ENCODE measurements around the gene NUP85.
"Not testable (repeated sequence)": the region's sequence is repeated elsewhere in the genome, so short reads cannot be mapped to it uniquely, and the experiment has no call there.

The NUP85 gene

DNA sequence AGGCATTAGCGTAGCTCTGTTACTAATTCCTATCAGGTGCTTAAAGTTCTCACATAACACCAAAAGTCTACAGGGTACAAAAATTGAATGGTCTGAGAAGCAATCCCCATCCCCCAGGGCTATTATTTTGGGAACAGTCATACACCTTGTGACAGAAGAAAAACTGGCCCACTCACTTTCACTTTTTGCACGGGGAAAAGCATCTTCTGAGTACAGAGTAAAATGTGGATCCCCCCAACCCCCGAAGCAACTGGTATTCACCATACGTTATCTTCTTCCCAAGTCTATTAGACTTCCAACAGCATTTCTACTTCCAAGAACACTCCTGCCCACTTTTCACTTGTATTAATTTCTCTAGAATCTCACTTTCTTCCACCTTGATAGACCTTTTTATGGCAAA lies 44.1 kb downstream of the NUP85 start:
- WGBS, result 96% methylated on average over 4 of the region's 4 CpGs
- H2BK12ac ChIP-seq (ENCODE audit: low read length in 2 of 2), result no peak overlapping the region

DNA sequence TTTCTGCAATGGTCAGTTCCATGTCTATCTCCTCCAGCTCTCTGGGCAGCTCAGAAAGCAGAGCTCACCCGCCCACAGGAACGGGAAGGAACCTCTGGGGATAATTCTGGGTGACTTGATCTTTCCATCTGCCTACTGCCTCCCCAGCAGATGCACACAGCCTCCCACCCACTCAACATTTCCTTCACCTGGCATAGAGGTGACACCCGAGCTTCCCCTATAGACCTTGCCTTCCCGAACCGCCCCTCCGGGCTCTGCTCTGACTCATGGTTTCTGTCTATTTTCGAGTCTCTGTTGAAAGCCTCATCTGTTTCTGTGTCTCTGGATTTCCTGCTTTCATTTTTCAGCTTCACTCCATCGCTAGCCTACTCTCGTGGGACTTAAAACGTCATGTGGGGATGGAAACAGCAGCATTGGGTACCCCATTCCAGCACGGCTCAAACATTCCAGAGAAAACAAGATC lies 44.6 kb downstream of the NUP85 start:
- no peak overlapping the region for H2AK5ac ChIP-seq (ENCODE audit: low read length, severe bottlenecking)
- H3K14ac ChIP-seq (ENCODE audit: low read length in 2 of 2), result no peak overlapping the region
- H2BK120ac ChIP-seq (ENCODE audit: low read depth, low read length), result no peak overlapping the region
- H3K23ac ChIP-seq (ENCODE audit: low read length in 2 of 2), result no peak overlapping the region
- H3K18ac ChIP-seq (ENCODE audit: low read depth in 1 of 2, low read length in 2 of 2), result no peak overlapping the region
- H2BK15ac ChIP-seq (ENCODE audit: low read depth, poor library complexity, severe bottlenecking), result no peak overlapping the region
- no peak overlapping the region for H4K8ac ChIP-seq (ENCODE audit: low read length)
- no peaks in the 10 kb centered on the region for H3K27me3 ChIP-seq (ENCODE audit: control insufficient read depth in 1 of 2, insufficient read depth in 1 of 2, low read length in 2 of 2)
- no peak overlapping the region for H2BK12ac ChIP-seq (ENCODE audit: low read length in 2 of 2)
- H3K27ac ChIP-seq (ENCODE audit: low read length, poor library complexity, severe bottlenecking), result no peak overlapping the region
- peaks cover 33% of the 10 kb centered on the region for H3K79me1 ChIP-seq (replicated peaks; ENCODE audit: low read length, poor library complexity, severe bottlenecking)
- no peak overlapping the region for H2BK5ac ChIP-seq (ENCODE audit: low read depth, low read length, poor library complexity, severe bottlenecking)
- peak overlapping the region in 1 of 2 experiments; percentile 72 for H3K4me3 ChIP-seq (ENCODE audit: insufficient read depth in 1 of 2, low read depth in 1 of 2, low read length in 2 of 2)
- H3K4me1 ChIP-seq (ENCODE audit: control insufficient read depth, insufficient read depth, low read depth, low read length), result peaks cover 7% of the 10 kb centered on the region
- peak; percentile 57 for DNase-seq
- WGBS, result 79% methylated on average over 11 of the region's 11 CpGs
- no peak overlapping the region for H3K4ac ChIP-seq (ENCODE audit: low read depth in 1 of 2, low read length in 2 of 2)
- H2AFZ ChIP-seq (ENCODE audit: low read depth, low read length), result no peak overlapping the region
- peak overlapping the region; percentile 50 for H3K9ac ChIP-seq (ENCODE audit: low read length)
- peaks cover 15 to 22% of the 10 kb centered on the region in 2 experiments for H3K36me3 ChIP-seq (ENCODE audit: control insufficient read depth in 1 of 2, insufficient read depth in 2 of 2, low read depth in 1 of 2, low read length in 2 of 2)
- H3K9me3 ChIP-seq (ENCODE audit: control insufficient read depth, low read length), result no peaks in the 10 kb centered on the region
- H3K4me2 ChIP-seq (ENCODE audit: low read length, poor library complexity, severe bottlenecking), result no peak overlapping the region
- H4K91ac ChIP-seq (ENCODE audit: low read length), result no peak overlapping the region

More for the DNA sequence above, 44.1 kb downstream of the NUP85 start:
- DNase-seq, result no peak
- Histone ChIP-seq H3K4ac (ENCODE audit: low read depth in 1 of 2, low read length in 2 of 2) (no peak overlapping the region), H2BK120ac (ENCODE audit: low read depth, low read length) (no peak overlapping the region), H3K79me1 (replicated peaks; ENCODE audit: low read length, poor library complexity, severe bottlenecking) (peaks cover 37% of the 10 kb centered on the region), H3K27me3 (ENCODE audit: control insufficient read depth in 1 of 2, insufficient read depth in 1 of 2, low read length in 2 of 2) (no peaks in the 10 kb centered on the region), H3K4me1 (ENCODE audit: control insufficient read depth, insufficient read depth, low read depth, low read length) (peaks cover 7% of the 10 kb centered on the region), H2BK15ac (ENCODE audit: low read depth, poor library complexity, severe bottlenecking) (no peak overlapping the region), H2BK5ac (ENCODE audit: low read depth, low read length, poor library complexity, severe bottlenecking) (no peak overlapping the region), H3K27ac (ENCODE audit: low read length, poor library complexity, severe bottlenecking) (no peak overlapping the region), H3K18ac (ENCODE audit: low read depth in 1 of 2, low read length in 2 of 2) (no peak overlapping the region), H2AK5ac (ENCODE audit: low read length, severe bottlenecking) (no peak overlapping the region), H3K9ac (ENCODE audit: low read length) (peak overlapping the region; percentile 50), H3K4me2 (ENCODE audit: low read length, poor library complexity, severe bottlenecking) (no peak overlapping the region), H4K8ac (ENCODE audit: low read length) (no peak overlapping the region), H3K36me3 (ENCODE audit: control insufficient read depth in 1 of 2, insufficient read depth in 2 of 2, low read depth in 1 of 2, low read length in 2 of 2) (peaks cover 20 to 27% of the 10 kb centered on the region in 2 experiments), H2AFZ (ENCODE audit: low read depth, low read length) (no peak overlapping the region), H3K4me3 (ENCODE audit: insufficient read depth in 1 of 2, low read depth in 1 of 2, low read length in 2 of 2) (peak overlapping the region in 1 of 2 experiments; percentile 72), H3K14ac (ENCODE audit: low read length in 2 of 2) (no peak overlapping the region), H3K23ac (ENCODE audit: low read length in 2 of 2) (no peak overlapping the region), H3K9me3 (ENCODE audit: control insufficient read depth, low read length) (no peaks in the 10 kb centered on the region), H4K91ac (ENCODE audit: low read length) (no peak overlapping the region)

DNA sequence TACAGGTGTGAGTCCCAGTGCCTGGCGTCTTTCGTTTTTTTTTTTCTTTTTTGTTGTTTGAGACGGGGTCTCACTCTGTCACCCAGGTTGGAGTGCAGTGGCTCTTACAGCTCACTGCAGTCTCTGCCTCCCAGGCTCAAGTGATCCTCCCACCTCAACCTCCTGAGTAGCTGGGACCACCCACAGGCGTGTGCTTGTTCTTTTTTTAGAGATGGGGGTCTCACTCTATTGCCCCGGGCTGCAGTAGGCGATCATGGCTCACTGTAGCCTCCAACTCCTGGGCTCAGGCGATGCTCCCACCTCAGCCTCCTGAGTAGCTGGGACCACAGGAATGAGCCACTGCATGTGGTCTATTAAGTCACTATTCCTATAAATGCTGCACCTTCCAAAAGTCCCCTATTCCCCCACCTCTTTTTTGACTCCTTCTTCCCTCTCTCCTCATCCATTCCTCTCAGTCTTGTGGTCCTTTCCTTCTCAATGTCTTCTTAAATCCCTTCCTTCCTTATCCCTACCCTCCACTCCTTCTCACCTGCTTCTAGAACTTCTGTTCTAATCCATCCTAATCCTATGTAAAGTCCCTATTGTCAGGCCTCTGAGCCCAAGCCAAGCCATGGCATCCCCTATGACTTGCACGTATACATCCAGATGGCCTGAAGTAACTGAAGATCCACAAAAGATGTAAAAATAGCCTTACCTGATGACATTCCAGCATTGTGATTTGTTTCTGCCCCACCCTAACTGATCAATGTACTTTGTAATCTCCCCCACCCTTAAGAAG lies 46.7 kb downstream of the NUP85 start:
- H3K36me3 ChIP-seq (ENCODE audit: control insufficient read depth in 1 of 2, insufficient read depth in 2 of 2, low read depth in 1 of 2, low read length in 2 of 2), result peaks cover 0 to 6% of the 10 kb centered on the region in 2 experiments
- no peak overlapping the region for H4K8ac ChIP-seq (ENCODE audit: low read length)
- H3K4me3 ChIP-seq (ENCODE audit: insufficient read depth in 1 of 2, low read depth in 1 of 2, low read length in 2 of 2), result no peak overlapping the region
- H2BK12ac ChIP-seq (ENCODE audit: low read length in 2 of 2), result no peak overlapping the region
- WGBS, result 98% methylated on average over 8 of the region's 8 CpGs
- H3K14ac ChIP-seq (ENCODE audit: low read length in 2 of 2), result no peak overlapping the region
- H3K18ac ChIP-seq (ENCODE audit: low read depth in 1 of 2, low read length in 2 of 2), result no peak overlapping the region
- peaks cover 19% of the 10 kb centered on the region for H3K79me1 ChIP-seq (replicated peaks; ENCODE audit: low read length, poor library complexity, severe bottlenecking)
- H2BK15ac ChIP-seq (ENCODE audit: low read depth, poor library complexity, severe bottlenecking), result no peak overlapping the region
- no peak overlapping the region for H2AFZ ChIP-seq (ENCODE audit: low read depth, low read length)
- H3K9me3 ChIP-seq (ENCODE audit: control insufficient read depth, low read length), result no peaks in the 10 kb centered on the region
- H3K4me1 ChIP-seq (ENCODE audit: control insufficient read depth, insufficient read depth, low read depth, low read length), result peaks cover 7% of the 10 kb centered on the region
- no peak overlapping the region for H2BK120ac ChIP-seq (ENCODE audit: low read depth, low read length)
- no peak overlapping the region for H3K4ac ChIP-seq (ENCODE audit: low read depth in 1 of 2, low read length in 2 of 2)
- no peak overlapping the region for H2AK5ac ChIP-seq (ENCODE audit: low read length, severe bottlenecking)
- H3K4me2 ChIP-seq (ENCODE audit: low read length, poor library complexity, severe bottlenecking), result no peak overlapping the region
- no peak overlapping the region for H3K9ac ChIP-seq (ENCODE audit: low read length)
- no peak overlapping the region for H2BK5ac ChIP-seq (ENCODE audit: low read depth, low read length, poor library complexity, severe bottlenecking)
- H3K23ac ChIP-seq (ENCODE audit: low read length in 2 of 2), result no peak overlapping the region
- no peaks in the 10 kb centered on the region for H3K27me3 ChIP-seq (ENCODE audit: control insufficient read depth in 1 of 2, insufficient read depth in 1 of 2, low read length in 2 of 2)
- H4K91ac ChIP-seq (ENCODE audit: low read length), result no peak overlapping the region
- no peak overlapping the region for H3K27ac ChIP-seq (ENCODE audit: low read length, poor library complexity, severe bottlenecking)
- no peak for DNase-seq

DNA sequence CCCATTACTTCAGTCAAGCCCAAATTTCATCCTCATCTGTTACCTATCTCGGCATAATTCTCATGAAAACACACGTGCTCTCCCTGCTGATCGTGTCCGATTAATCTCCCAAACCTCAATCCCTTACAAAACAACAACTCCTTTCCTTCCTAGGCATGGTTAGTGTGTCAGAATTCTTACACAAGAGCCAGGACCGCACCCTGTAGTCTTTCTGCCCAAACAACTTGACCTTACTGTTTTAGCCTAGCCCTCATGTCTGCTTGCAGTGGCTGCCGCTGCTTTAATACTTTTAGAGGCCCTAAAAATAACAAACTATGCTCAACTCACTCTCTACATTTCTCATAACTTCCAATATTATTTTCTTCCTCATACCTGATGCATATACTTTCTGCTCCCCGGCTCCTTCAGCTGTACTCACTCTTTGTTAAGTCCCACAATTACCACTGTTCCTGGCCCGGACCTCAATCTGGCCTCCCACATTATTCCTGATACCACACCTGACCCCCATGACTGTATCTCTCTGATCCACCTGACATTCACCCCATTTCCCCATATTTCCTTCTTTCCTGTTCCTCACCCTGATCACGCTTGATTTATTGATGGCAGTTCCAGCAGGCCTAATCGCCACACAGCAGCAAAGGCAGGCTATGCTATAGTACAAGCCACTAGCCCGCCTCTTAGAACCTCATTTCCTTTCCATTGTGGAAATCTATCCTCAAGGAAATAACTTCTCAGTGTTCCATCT lies 50.6 kb downstream of the NUP85 start:
- not testable (repeated sequence) for H3K4me2 ChIP-seq (ENCODE audit: low read length, poor library complexity, severe bottlenecking); H3K4ac ChIP-seq (ENCODE audit: low read depth in 1 of 2, low read length in 2 of 2); DNase-seq; H2BK15ac ChIP-seq (ENCODE audit: low read depth, poor library complexity, severe bottlenecking); H3K18ac ChIP-seq (ENCODE audit: low read depth in 1 of 2, low read length in 2 of 2); H3K9me3 ChIP-seq (ENCODE audit: control insufficient read depth, low read length); H3K9ac ChIP-seq (ENCODE audit: low read length); H2BK12ac ChIP-seq (ENCODE audit: low read length in 2 of 2); H4K8ac ChIP-seq (ENCODE audit: low read length); H3K4me1 ChIP-seq (ENCODE audit: control insufficient read depth, insufficient read depth, low read depth, low read length); H2BK120ac ChIP-seq (ENCODE audit: low read depth, low read length); H3K36me3 ChIP-seq (ENCODE audit: control insufficient read depth in 1 of 2, insufficient read depth in 2 of 2, low read depth in 1 of 2, low read length in 2 of 2); H3K14ac ChIP-seq (ENCODE audit: low read length in 2 of 2); H2AK5ac ChIP-seq (ENCODE audit: low read length, severe bottlenecking); H3K23ac ChIP-seq (ENCODE audit: low read length in 2 of 2); H2AFZ ChIP-seq (ENCODE audit: low read depth, low read length); H3K27ac ChIP-seq (ENCODE audit: low read length, poor library complexity, severe bottlenecking); H4K91ac ChIP-seq (ENCODE audit: low read length); H3K27me3 ChIP-seq (ENCODE audit: control insufficient read depth in 1 of 2, insufficient read depth in 1 of 2, low read length in 2 of 2); H2BK5ac ChIP-seq (ENCODE audit: low read depth, low read length, poor library complexity, severe bottlenecking)
- H3K79me1 ChIP-seq (replicated peaks; ENCODE audit: low read length, poor library complexity, severe bottlenecking), result peaks cover 11% of the 10 kb centered on the region
- peak overlapping the region in 1 of 2 experiments; percentile 14 for H3K4me3 ChIP-seq (ENCODE audit: insufficient read depth in 1 of 2, low read depth in 1 of 2, low read length in 2 of 2)
- 99% methylated on average over 7 of the region's 11 CpGs for whole genome bisulfite sequencing

Measured in mesenchymal stem cell (in vitro differentiated cells and primary cell).